Thyroid gland (tissue), 4 donors: Measurements from ENCODE around the gene NNT.

Source experiments
- CTCF ChIP-seq, 6 experiments: fragments of 200-600 bp in 3 of 6; fragments of 450-650 bp in 3 of 6; sonication (generic) in 3 of 6; IDR thresholded peaks; one replicate each; pipeline ENCODE4 v1.5.1; 2016 to 2019; ENCODE audit warnings: antibody characterized with exemption in 6 of 6, mild to moderate bottlenecking in 2 of 6, inconsistent platforms in 1 of 6, moderate library complexity in 1 of 6
- POLR2A ChIP-seq, 2 donors: fragments of 450-650 bp; IDR thresholded peaks; one replicate each; pipeline ENCODE4 v1.6.1; 2017; ENCODE audit warnings: antibody characterized with exemption in 2 of 2, mild to moderate bottlenecking in 2 of 2, moderate library complexity in 1 of 2

GRCh38 chr5:43589310-43589709 is 13.7 kb upstream of the NNT start:
- no peak for TF ChIP-seq POLR2A (IDR thresholded peaks at IDR 0.05)
- no peak for TF ChIP-seq CTCF (IDR thresholded peaks at IDR 0.05)
